ENCODE measurements around the gene RETREG1.

The RETREG1 gene

DNA sequence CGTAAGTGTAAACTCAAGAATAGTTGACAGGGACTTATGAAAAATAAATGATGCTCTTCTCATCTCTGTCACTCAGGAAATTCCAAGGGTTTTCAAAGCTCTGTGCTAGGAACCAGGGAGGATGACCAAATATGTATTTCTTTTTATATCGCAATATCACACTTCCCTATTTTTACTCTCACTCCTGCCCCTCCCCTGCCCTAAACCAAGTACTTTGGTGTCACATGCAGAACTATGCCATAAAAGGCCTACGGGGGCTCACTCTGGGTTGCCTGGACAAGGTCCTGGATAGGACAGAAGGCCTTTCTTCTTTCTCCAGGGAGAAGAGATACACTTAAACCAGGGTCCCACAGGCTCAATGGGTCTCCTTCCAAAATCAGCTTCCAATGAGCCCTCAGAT is 8.3 kb upstream of the RETREG1 start:
- no peak for TF ChIP-seq EZH2phosphoT487 (IDR thresholded peaks at IDR 0.05; ENCODE audit: borderline replicate concordance)
- H3K4me3 ChIP-seq (ENCODE audit: low read length, poor library complexity, severe bottlenecking): no peak overlapping the region
- H3K36me3 ChIP-seq (ENCODE audit: insufficient read depth, low read length): no peaks in the 10 kb centered on the region
- no peak overlapping the region for H2AFZ ChIP-seq (ENCODE audit: low read length)
- no peak overlapping the region for H3K4me2 ChIP-seq (ENCODE audit: low read depth, low read length, poor library complexity, severe bottlenecking)
- H3K9me2 ChIP-seq (replicated peaks; ENCODE audit: low read depth, low read length): no peaks in the 10 kb centered on the region
- H3K9me3 ChIP-seq (ENCODE audit: insufficient read depth, low read depth, low read length): no peaks in the 10 kb centered on the region
- H3K9ac ChIP-seq (ENCODE audit: low read depth, low read length, poor library complexity, severe bottlenecking): no peak overlapping the region
- H3K79me2 ChIP-seq (ENCODE audit: insufficient read depth, low read length): no peaks in the 10 kb centered on the region
- no peaks in the 10 kb centered on the region for H3K4me1 ChIP-seq (ENCODE audit: insufficient read depth, low read length, poor library complexity, severe bottlenecking)
- no peaks in the 10 kb centered on the region for H4K20me1 ChIP-seq (ENCODE audit: insufficient read depth, low read length, poor library complexity, severe bottlenecking)
- no peaks in the 10 kb centered on the region for H3F3A ChIP-seq (ENCODE audit: low read depth)
- H3K27me3 ChIP-seq (ENCODE audit: insufficient read depth, low read length, poor library complexity, severe bottlenecking): no peaks in the 10 kb centered on the region

DNA sequence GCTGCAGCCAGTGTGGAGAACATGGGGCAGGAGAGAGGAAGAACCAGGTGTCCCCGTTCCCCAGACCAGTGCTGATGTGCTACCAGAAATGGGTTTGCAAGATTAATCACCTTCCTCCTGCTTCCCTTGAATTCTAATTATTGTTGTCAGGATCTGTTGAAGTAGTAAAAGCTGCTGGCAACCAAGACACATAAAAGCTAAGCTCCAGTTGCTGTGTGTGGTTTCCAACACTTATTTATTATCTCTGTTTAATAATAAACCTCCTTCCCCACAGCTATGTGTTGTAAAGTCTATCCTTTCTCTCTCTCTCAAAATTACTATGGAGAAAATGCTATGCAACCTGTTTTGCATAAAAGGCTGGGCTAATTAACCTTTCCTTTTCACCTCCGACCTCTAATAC is 2.3 kb upstream of the RETREG1 start:
- no peak for TF ChIP-seq EZH2phosphoT487 (IDR thresholded peaks at IDR 0.05; ENCODE audit: borderline replicate concordance)
- TF ChIP-seq, protein P1, sequence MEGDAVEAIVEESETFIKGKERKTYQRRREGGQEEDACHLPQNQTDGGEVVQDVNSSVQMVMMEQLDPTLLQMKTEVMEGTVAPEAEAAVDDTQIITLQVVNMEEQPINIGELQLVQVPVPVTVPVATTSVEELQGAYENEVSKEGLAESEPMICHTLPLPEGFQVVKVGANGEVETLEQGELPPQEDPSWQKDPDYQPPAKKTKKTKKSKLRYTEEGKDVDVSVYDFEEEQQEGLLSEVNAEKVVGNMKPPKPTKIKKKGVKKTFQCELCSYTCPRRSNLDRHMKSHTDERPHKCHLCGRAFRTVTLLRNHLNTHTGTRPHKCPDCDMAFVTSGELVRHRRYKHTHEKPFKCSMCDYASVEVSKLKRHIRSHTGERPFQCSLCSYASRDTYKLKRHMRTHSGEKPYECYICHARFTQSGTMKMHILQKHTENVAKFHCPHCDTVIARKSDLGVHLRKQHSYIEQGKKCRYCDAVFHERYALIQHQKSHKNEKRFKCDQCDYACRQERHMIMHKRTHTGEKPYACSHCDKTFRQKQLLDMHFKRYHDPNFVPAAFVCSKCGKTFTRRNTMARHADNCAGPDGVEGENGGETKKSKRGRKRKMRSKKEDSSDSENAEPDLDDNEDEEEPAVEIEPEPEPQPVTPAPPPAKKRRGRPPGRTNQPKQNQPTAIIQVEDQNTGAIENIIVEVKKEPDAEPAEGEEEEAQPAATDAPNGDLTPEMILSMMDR (conservative IDR thresholded peaks at IDR 0.05; ENCODE audit: low read length): no peak
- peaks cover 12% of the 10 kb centered on the region for H3K27me3 ChIP-seq (ENCODE audit: insufficient read depth, low read length, poor library complexity, severe bottlenecking)

DNA sequence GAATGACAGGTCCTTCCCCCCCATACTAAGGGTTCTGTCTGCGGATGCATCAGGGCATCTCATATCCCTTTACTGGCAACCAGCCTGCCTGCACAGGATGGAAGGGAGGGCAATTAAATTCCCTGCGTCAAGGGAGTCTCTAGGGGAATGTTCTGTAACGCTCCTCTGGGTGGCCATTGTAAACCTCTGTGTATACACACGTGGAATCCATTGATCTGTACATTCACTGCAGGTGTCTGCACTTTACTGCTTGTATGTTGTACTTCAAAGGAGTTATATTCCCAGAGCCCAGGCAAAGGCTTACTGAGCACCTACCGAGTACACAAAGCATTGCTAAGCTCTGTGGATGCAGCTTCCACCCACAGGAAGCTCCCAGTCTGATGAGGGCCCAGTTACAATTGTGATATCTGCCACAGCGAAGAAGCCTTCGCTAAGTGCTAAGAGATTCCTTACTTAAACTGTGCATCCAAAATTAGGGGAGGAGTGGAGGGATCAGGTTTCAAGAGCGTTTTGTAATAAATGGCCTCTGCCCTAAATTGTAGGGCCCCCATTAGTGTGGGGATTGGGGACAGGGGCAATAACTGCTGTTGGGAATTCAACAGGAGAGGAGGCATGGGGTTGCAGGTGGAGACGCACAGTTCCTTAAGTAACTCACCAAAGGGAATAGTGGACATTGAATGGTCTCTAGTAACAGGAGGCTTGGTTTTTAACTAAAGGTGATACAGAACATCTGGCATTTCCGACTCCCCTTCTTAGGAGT is 1.5 kb upstream of the RETREG1 start:
- Histone ChIP-seq H3K9ac (ENCODE audit: low read depth, low read length, poor library complexity, severe bottlenecking) (peak overlapping the region; percentile 76), H4K20me1 (ENCODE audit: insufficient read depth, low read length, poor library complexity, severe bottlenecking) (peaks cover 4% of the 10 kb centered on the region), H3K36me3 (ENCODE audit: insufficient read depth, low read length) (no peaks in the 10 kb centered on the region), H3K79me2 (ENCODE audit: insufficient read depth, low read length) (peaks cover 13% of the 10 kb centered on the region), H2AFZ (ENCODE audit: low read length) (peak overlapping the region; percentile 94; the same call in 1 of the 2 replicates), H3K9me2 (replicated peaks; ENCODE audit: low read depth, low read length) (no peaks in the 10 kb centered on the region), H3F3A (ENCODE audit: low read depth) (no peaks in the 10 kb centered on the region), H3K27me3 (ENCODE audit: insufficient read depth, low read length, poor library complexity, severe bottlenecking) (peaks cover 12% of the 10 kb centered on the region), H3K4me2 (ENCODE audit: low read depth, low read length, poor library complexity, severe bottlenecking) (peak overlapping the region; percentile 95), H3K9me3 (ENCODE audit: insufficient read depth, low read depth, low read length) (no peaks in the 10 kb centered on the region), H3K4me1 (ENCODE audit: insufficient read depth, low read length, poor library complexity, severe bottlenecking) (peaks cover 26% of the 10 kb centered on the region), H3K4me3 (ENCODE audit: low read length, poor library complexity, severe bottlenecking) (peak overlapping the region; percentile 81)
- no peak for TF ChIP-seq EZH2phosphoT487 (IDR thresholded peaks at IDR 0.05; ENCODE audit: borderline replicate concordance)
- TF ChIP-seq, protein P1 (conservative IDR thresholded peaks at IDR 0.05; ENCODE audit: low read length): no peak

More for the DNA sequence above, 2.3 kb upstream of the RETREG1 start:
- Histone ChIP-seq H3K4me2 (ENCODE audit: low read depth, low read length, poor library complexity, severe bottlenecking) (no peak overlapping the region), H2AFZ (ENCODE audit: low read length) (no peak overlapping the region), H4K20me1 (ENCODE audit: insufficient read depth, low read length, poor library complexity, severe bottlenecking) (no peaks in the 10 kb centered on the region), H3K4me3 (ENCODE audit: low read length, poor library complexity, severe bottlenecking) (no peak overlapping the region), H3K9me2 (replicated peaks; ENCODE audit: low read depth, low read length) (no peaks in the 10 kb centered on the region), H3K9ac (ENCODE audit: low read depth, low read length, poor library complexity, severe bottlenecking) (no peak overlapping the region), H3K79me2 (ENCODE audit: insufficient read depth, low read length) (peaks cover 11% of the 10 kb centered on the region), H3K4me1 (ENCODE audit: insufficient read depth, low read length, poor library complexity, severe bottlenecking) (peaks cover 26% of the 10 kb centered on the region), H3F3A (ENCODE audit: low read depth) (no peaks in the 10 kb centered on the region), H3K36me3 (ENCODE audit: insufficient read depth, low read length) (no peaks in the 10 kb centered on the region), H3K9me3 (ENCODE audit: insufficient read depth, low read depth, low read length) (no peaks in the 10 kb centered on the region)
